HG03558 (cell line): ENCODE measurements around the gene BZW2.
"Not testable (repeated sequence)": the region's sequence is repeated elsewhere in the genome, so short reads cannot be mapped to it uniquely, and the experiment has no call there.

Source experiments
- ATAC-seq: cut with Tn5 transposase; IDR thresholded peaks from one replicate; pipeline ENCODE4 v1.9.1; 2021; ENCODE audit warnings: moderate number of reproducible peaks; ENCODE audit not compliant: unreplicated experiment; ENCODE audit errors: extremely low read depth

Gene BZW2

GRCh38 chr7:16669581-16669980 is 23.6 kb downstream of the BZW2 start:
- no peak for ATAC-seq

DNA sequence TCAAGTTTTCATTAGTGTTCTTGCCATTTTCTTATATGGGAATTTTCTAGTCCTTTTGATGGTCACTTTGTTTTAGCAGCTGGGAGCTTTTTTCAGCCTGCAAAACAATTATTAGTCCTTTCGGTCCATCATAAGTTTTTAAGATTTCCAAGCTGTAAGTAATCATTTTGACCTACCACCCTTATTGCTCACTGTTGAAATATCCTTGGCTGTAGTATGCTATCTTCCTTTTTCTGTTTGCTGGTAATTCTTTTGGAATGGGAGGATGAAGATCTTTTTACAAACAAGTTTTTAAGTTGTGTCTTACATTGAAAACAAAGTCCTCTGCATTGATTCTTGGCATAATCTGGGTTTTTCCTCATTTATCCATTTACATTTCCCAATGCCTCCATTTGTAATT is 24.0 kb downstream of the BZW2 start:
- no peak for ATAC-seq

DNA sequence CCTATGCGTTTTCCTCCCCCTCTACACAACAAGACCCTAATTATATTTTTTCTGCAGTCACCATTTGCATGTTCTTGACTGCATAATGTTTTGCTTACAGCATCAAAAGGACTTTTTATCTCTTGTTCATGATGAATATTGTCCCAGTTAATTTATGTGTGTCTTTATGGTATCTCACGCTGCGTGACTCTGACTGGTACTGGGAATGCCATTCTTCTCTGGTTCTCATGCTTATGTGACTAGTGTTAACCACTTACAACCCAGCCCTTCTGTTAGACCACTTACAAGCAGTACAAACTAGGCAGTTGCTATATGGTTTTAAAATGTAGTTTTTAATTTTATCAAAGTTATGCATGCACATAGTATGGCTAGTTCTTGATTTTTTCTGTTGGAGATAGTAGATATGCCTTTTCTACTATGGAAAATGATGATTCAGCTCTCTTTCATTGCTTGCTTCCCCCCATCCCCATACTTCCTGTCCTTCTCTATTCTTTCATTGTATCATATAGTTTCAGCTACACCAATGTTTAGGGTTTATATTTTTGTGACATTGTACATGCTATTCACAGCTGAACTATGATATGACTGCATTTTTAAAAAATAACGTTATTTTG is 24.9 kb downstream of the BZW2 start:
- no peak for ATAC-seq

GRCh38 chr7:16671811-16672210 is 25.8 kb downstream of the BZW2 start:
- ATAC-seq = no peak

GRCh38 chr7:16675277-16675676 is 29.3 kb downstream of the BZW2 start:
- no peak for ATAC-seq

DNA sequence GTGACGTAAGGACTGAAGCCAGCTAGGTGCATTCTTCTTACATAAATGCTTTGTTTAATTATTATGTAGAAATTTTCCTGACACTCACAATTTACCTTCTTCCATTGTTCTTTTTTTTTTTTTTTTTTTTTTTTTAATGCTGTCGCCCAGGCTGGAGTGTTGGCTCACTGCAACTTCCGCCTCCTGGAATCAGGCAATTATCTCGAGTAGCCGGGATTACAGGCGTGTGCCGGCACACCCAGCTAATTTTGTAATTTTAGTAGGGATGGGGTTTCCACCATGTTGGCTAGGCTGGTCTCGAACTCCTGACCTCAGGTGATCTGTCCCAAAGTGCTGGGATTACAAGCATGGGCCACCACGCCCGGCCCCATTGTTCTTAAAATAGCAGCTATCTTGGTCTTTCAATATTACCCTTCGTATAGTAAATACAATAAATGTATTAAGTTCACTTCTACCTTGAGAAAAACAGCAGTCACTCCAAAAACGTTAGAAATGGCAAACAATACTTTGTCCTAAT is 32.1 kb downstream of the BZW2 start:
- no peak for ATAC-seq

GRCh38 chr7:16678645-16679566 is 32.9 kb downstream of the BZW2 start:
- not testable (repeated sequence) for ATAC-seq

- no peak for ATAC-seq
Measured at GRCh38 chr7:16684935-16685334, 39.0 kb downstream of the BZW2 start.

GRCh38 chr7:16685535-16685934 is 39.6 kb downstream of the BZW2 start:
- ATAC-seq = no peak

- ATAC-seq = no peak
Measured at GRCh38 chr7:16688249-16688648, 42.3 kb downstream of the BZW2 start.

DNA sequence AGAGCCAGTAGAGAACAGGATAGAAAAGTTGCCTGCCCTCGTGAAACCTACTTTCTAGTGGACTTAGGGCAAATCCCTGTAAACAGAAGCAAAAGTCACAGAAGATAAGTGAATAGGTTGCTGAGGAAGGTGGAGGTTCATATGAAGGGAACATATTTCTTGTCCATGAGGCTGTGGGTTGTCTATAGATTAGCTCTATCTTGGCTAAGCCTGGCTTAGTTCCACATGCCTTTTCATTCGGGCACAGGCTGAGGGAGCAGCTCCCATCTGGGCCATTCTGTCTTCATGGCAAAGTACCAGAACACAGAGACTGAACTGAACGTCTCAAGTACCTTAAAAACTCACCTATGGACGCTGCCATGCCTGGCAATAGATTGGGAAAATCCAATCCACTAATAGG is 45.3 kb downstream of the BZW2 start:
- ATAC-seq = no peak

DNA sequence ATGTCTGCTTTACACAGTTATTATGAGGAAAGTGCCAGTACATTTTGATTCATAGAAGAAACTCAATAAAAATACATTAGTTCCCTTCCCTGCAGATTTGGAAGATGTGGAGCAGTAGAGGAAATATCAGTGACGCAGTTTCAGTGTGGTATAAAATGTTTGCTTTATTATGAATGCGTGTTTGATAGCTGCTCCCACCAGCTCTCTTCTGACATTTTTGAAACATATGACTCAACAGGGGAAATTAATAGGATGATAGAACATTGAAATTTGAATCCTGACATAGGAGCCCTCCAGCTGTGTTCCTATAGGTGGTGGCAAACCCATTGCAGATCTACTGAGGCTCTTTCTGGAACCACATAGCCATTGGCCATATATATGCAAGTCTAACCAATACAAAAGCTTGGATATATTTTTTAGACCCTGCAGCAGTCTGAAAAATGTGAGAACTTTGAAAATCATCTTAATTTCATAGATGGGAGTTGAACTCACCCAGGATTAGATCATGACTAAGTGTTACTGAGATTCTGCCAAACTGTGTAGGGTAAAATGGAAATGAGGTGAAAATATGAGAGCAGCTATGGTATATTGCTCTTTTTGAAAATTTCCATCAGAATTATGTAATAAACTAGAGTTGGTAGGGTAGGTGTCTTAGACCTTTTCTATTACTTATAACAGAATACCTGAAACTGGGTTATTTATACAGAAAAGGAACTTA is 47.8 kb downstream of the BZW2 start:
- no peak for ATAC-seq

GRCh38 chr7:16694806-16695205 is 48.8 kb downstream of the BZW2 start:
- ATAC-seq = no peak

DNA sequence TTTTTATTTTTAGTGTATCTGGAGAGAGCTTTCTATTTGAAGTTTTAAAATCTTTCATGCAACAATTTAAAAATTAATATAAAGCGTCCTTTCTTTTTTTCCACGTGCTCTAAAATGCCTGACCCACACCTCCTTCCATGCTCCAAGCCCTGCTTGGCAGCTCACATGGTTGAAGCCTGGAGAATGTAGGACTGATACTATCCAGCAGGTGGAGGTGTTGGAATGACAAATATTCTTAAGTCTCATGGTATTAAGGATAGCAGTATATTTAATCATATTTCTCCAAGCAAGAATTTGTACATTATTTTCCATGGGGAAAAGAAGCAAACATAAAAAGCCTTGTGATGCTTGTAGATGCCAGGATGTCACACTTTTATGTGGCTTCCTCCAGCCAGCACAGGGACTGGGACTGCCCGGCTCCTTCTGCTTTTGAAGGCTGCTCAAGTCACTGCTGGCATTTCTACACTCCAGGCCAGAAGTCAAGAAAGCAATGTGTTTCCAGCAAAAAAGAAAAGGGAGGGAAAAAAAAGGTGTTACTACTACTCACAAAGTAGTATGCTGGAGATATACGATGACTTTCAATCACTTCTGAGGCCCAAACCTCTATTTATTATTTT is 49.7 kb downstream of the BZW2 start:
- no peak for ATAC-seq

GRCh38 chr7:16697507-16698199 is 51.7 kb downstream of the BZW2 start:
- ATAC-seq = no peak

- no peak for ATAC-seq
Measured at GRCh38 chr7:16698200-16698905, 52.4 kb downstream of the BZW2 start.

GRCh38 chr7:16702441-16702840 is 56.5 kb downstream of the BZW2 start:
- ATAC-seq = no peak

GRCh38 chr7:16708511-16708910 is 62.5 kb downstream of the BZW2 start:
- ATAC-seq = no peak

- ATAC-seq = no peak
Measured at GRCh38 chr7:16708980-16709379, 63.0 kb downstream of the BZW2 start.
